ENCODE results near the gene MAP1B.
"Not testable (repeated sequence)": the region's sequence is repeated elsewhere in the genome, so short reads cannot be mapped to it uniquely, and the experiment has no call there.

Gene MAP1B

DNA sequence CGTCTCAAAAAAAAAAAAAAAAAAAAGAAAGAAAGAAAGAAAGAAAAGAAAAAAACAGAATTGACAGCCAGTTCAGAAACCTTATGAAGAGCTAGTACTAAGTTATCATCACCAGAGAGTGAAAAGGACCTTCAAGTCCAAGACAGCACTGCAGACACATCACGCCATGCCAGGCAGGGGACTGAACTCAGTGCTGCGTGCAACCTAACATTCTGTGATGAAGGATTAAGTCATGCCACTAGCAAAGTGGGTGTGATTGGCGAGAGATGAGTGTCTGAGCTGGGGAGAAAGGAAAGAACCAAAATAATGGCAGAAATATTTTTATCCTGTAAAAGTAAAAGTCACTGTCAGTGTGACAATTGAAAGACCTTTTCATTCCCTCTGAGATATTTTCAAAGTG is 54.7 kb downstream of the MAP1B start:
- DNase-seq (ENCODE audit: low read depth) = no peak

DNA sequence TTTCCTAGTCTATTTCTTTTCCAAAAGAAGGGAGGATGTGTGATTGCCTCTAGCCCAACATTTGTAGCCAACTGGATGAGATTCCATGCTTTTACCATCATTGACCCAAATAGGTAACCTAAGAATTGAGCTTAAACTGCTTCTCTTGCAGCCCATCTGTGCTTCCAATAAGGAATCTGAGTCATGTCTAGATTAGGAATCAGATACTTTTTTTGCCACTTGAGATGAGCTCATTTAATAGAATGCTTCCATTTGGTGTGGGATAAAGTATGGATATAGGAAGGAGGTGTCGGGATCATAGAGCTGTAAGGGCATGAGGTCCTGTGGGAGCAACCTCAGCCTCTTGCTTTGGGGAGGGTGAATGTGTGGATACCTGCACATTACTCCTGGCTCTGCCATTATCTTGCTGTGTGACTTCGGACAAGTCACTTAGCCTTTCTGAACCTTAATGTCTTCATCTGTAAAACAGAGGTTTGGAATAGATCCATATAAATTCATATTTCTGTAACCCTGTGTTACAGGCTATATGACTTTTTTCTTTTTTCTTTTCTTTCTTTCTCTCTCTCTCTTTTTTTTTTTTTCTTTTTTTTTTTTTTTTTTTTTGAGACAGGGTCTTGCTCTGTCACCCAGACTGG is 56.2 kb downstream of the MAP1B start:
- DNase-seq (ENCODE audit: low read depth) = no peak

DNA sequence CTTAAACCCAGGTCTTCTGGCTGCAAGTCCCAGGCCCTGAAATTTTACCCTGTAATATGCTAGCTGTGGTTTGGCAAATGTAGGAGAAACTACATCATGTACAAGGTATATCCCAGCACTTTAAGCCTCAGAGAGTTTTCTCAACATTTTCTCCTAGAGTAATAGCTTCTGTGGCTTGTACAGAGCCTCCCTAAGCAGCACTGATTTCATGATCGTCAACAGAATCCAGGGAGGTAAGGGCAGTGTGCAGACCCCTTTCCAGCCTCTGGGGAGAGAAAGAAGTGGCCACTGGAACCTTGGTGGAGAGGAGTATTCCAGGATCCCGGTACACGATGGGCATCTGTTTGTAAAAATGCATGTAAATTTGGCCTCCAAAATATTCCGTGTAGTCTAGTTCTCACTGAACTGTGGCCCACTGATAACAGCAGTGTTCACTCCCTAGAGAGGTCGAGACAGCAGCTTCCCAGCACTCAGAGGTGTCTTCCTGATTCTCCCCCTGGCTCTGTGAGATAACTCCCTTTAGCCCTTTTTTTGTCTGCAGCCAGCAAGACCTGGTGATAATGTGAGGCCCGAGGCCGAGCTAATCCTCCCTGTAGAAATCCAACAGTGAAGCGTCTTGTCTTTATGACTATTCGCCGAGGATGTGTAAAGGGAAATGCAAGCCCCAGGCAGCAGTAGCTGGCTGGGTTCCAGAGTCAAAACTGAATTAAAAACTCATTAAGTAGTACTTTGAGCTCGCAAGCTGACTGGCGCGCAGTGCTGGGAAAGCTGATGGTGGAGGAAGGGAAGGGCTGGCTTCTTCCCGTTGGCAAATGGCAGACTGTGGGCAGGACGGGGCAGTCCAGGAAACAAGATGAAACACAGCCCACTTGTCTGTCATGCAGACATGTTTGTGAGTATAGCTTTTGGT is 59.0 kb downstream of the MAP1B start:
- DNase-seq (ENCODE audit: low read depth) = no peak

- DNase-seq (ENCODE audit: low read depth) = no peak
Measured at GRCh38 chr5:72167257-72167656, 60.0 kb downstream of the MAP1B start.

DNA sequence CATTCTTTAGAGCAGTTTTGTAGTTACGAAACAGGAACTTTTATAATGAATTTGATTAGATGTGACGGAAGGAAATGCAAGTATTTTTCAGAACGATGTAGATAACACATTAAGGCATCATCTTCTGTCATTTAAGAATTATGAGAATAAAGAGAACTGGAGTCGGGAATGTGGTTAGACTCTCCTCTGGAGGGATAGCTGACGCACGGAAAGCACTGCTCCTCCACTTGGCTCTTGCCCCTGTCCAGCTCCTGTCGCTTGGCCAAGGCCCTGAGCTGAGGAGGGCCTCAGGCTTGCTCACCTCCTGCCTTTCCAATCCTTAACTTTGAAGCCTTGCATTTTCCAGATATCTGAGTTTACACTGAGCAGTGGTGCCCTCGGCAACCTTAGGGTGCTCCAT is 60.5 kb downstream of the MAP1B start:
- DNase-seq (ENCODE audit: low read depth) = no peak

- DNase-seq (ENCODE audit: low read depth) = no peak
Measured at GRCh38 chr5:72170101-72170500, 62.8 kb downstream of the MAP1B start.

GRCh38 chr5:72171181-72171580 is 63.9 kb downstream of the MAP1B start:
- not testable (repeated sequence) for DNase-seq (ENCODE audit: low read depth)

DNA sequence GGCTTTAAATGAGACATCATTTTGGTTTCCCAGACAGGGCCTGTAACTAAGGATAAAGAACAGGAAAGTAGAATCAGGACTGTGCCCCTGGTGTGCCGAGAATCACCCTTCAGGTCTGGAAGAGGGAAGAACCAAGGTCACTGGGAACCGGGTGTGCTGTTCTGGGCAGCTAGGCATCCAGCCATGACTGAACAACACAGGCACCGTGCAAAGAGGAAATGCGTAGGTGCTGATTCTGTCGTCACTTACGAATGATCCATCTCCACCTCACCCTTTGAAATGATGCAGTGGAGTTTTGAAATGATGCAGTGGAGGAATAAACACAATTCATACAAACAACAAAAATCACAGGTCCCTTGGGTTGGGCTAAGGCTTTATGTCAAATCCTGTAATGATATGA is 64.4 kb downstream of the MAP1B start:
- no peak for DNase-seq (ENCODE audit: low read depth)

- DNase-seq (ENCODE audit: low read depth) = no peak
Measured at GRCh38 chr5:72172786-72173185, 65.5 kb downstream of the MAP1B start.

GRCh38 chr5:72177538-72177937 is 70.3 kb downstream of the MAP1B start:
- DNase-seq (ENCODE audit: low read depth) = no peak

- no peak for DNase-seq (ENCODE audit: low read depth)
Measured at GRCh38 chr5:72179028-72179815, 71.9 kb downstream of the MAP1B start.

DNA sequence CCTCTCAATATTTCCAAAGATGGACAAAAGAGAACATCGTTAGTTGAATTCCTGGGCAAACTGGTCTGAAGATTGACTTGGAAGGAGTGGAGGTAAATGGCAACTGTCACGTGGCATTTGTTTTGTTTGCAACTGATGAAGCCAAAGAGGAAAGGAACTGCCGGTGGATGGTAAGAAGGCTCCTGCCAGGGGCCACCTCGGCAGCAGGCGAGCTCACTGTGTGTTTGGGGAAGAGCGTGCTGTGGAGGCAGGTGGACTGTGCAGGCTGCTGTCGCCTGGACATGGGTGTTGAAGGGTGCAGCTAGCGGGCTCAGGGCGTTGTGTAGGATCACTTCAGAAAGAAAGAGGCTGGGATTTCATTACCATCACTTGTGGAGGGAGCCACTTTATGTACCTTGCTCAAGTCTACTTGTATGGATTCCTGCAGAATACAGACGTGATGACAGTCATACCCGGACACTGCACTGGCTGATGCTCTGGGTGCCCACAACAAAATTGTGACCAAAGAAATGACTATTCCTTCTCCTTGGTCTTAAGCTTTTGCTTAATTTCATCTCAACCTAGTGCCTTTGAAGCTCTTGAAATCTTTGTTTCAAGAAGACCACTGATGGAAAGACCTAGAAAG is 72.7 kb downstream of the MAP1B start:
- DNase-seq (ENCODE audit: low read depth) = no peak

GRCh38 chr5:72180925-72181324 is 73.7 kb downstream of the MAP1B start:
- no peak for DNase-seq (ENCODE audit: low read depth)

GRCh38 chr5:72182686-72183085 is 75.4 kb downstream of the MAP1B start:
- no peak for DNase-seq (ENCODE audit: low read depth)

DNA sequence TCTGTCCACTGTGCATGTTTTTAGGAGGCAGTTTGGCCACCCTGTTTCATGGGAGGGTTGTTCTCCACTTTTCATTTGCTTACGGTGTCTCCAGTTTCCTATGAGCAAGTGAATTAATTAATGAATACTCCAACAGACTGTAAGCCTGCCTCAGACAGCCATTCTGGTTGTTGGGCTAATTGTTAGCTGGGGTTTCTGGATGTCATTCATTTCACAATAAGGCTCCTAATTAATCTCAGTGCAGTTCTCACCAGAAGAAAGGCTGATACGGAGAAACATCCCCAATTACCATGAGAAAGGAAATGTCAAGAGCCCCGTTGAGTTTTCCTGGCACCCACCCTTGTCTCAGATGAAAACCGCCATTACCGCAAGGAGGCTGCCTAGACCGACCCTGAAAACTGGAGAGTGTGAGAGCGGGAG is 75.8 kb downstream of the MAP1B start:
- no peak for DNase-seq (ENCODE audit: low read depth)

DNA sequence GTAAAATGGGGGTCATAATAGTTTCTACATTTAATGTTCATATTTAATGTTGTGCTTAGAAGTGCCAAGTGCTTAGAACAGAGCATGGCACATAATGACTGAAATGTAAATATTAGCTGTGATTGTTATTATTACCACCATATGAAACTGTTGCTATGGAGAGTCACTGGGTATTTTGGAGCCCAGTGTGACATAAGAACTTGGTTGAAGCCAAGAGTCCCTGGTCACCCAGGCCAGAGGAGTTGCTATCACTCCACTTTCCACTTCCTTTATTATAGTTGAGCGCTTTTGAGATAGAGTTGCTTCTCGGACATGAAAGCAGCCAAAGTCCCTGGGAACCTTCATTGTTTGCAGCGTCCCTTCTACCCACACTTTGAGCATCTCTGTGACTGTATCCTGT is 77.1 kb downstream of the MAP1B start:
- DNase-seq (ENCODE audit: low read depth) = no peak

GRCh38 chr5:72185496-72186329 is 78.4 kb downstream of the MAP1B start:
- DNase-seq (ENCODE audit: low read depth) = no peak

- no peak for DNase-seq (ENCODE audit: low read depth)
Measured at GRCh38 chr5:72187388-72188075, 80.3 kb downstream of the MAP1B start.

GRCh38 chr5:72188166-72188565 is 80.9 kb downstream of the MAP1B start:
- no peak for DNase-seq (ENCODE audit: low read depth)

GRCh38 chr5:72189146-72189545 is 81.9 kb downstream of the MAP1B start:
- no peak for DNase-seq (ENCODE audit: low read depth)

GRCh38 chr5:72191404-72191803 is 84.1 kb downstream of the MAP1B start:
- DNase-seq (ENCODE audit: low read depth) = no peak
